Measurements from ENCODE around the gene FEZF2.

- TF ChIP-seq CTCF (IDR thresholded peaks at IDR 0.05 in 2 of 3, conservative IDR thresholded peaks at IDR 0.05 in 1 of 3; ENCODE audit: insufficient read depth in 2 of 3, low read depth in 1 of 3, low read length in 3 of 3) (no peak), PREB (CRISPR knock-in tag; IDR thresholded peaks at IDR 0.05) (no peak), ZNF232 (CRISPR knock-in tag; IDR thresholded peaks at IDR 0.05) (no peak), GATAD2B (IDR thresholded peaks at IDR 0.05; ENCODE audit: borderline replicate concordance) (no peak), POLR3A (IDR thresholded peaks at IDR 0.05; ENCODE audit: borderline replicate concordance, extremely low read depth, insufficient read depth, insufficient read length) (no peak), EP300 (IDR thresholded peaks at IDR 0.05; ENCODE audit: low read length) (no peak), POLR2AphosphoS5 (IDR thresholded peaks at IDR 0.05; ENCODE audit: control insufficient read depth, insufficient read depth, low read depth, low read length) (no peak), EZH2 (IDR thresholded peaks at IDR 0.05; ENCODE audit: borderline replicate concordance, low read depth, low read length) (no peak)
Observed at GRCh38 chr3:62414786-62415185, 41.4 kb upstream of the FEZF2 start.
